Midbrain (tissue), 1 donor: ENCODE results near the gene SHKBP1.
"Not testable (repeated sequence)": the region's sequence is repeated elsewhere in the genome, so short reads cannot be mapped to it uniquely, and the experiment has no call there.

Experiments used
- DNase-seq: peaks from one replicate; lab custom pipeline; 2025; lab: John Stamatoyannopoulos, UW

SHKBP1 gene, protein sequence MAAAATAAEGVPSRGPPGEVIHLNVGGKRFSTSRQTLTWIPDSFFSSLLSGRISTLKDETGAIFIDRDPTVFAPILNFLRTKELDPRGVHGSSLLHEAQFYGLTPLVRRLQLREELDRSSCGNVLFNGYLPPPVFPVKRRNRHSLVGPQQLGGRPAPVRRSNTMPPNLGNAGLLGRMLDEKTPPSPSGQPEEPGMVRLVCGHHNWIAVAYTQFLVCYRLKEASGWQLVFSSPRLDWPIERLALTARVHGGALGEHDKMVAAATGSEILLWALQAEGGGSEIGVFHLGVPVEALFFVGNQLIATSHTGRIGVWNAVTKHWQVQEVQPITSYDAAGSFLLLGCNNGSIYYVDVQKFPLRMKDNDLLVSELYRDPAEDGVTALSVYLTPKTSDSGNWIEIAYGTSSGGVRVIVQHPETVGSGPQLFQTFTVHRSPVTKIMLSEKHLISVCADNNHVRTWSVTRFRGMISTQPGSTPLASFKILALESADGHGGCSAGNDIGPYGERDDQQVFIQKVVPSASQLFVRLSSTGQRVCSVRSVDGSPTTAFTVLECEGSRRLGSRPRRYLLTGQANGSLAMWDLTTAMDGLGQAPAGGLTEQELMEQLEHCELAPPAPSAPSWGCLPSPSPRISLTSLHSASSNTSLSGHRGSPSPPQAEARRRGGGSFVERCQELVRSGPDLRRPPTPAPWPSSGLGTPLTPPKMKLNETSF

DNA sequence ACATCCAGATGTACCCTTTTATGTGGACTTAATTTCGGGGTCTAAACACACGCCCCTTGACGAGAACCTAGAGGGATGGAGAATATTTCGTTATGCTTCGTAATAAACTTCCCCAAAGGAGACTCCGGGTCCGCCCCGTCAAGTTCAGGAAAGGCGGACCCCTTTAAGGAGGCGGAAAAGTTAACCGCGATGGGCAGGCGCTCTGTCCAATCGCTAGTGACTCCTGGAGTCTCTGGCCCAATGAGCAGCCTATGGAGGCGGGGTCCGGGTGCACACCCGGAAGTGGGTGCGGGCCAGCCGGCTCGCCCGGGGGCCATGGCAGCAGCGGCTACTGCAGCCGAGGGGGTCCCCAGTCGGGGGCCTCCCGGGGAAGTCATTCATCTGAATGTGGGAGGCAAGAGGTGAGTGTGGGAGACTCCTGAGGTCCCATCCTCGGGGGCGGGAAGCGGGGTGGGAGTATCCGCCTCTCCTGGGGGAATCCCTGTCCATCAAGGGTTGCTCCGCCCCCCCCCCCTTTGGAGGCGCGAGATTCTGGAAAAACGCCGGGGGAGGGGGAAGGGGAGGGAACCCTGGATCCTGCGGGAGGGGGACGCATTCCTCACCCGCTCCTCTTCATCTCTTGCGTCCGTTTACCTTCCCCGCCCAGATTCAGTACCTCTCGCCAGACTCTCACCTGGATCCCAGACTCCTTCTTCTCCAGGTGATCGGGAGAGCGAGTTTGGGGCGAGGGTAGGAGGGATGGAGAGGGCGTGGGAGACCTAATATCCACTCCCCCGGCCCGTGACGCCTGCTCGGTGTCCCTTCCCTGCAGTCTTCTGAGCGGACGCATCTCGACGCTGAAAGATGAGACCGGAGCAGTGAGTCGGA, at the start of gene SHKBP1:
TSS of gene SHKBP1 (plus strand) at position 289 of the 867 bp plus-strand sequence. CDS start at position 316, 27 bp downstream.
- DNase-seq: peak; percentile 95

DNA sequence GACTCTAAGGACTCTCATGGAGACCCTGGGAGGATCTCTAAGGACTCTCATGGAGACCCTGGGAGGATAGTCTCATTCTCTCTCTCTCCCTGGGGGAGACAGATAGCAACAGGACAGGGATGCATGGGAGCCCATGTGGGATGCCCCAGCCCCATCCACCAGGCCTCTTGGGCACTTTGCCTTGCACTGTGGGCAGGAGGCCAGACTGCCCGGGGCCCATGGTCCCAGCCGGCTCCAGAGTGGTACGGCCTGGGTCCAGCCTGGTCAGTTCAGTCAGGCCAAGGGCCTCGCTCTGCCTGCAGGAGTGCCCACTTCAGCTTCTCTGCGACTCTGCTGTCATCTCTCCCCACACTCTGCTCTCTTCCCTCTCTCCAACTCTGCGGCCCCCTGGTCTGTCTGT, 48.6 kb upstream of the SHKBP1 start:
- DNase-seq: no peak

DNA sequence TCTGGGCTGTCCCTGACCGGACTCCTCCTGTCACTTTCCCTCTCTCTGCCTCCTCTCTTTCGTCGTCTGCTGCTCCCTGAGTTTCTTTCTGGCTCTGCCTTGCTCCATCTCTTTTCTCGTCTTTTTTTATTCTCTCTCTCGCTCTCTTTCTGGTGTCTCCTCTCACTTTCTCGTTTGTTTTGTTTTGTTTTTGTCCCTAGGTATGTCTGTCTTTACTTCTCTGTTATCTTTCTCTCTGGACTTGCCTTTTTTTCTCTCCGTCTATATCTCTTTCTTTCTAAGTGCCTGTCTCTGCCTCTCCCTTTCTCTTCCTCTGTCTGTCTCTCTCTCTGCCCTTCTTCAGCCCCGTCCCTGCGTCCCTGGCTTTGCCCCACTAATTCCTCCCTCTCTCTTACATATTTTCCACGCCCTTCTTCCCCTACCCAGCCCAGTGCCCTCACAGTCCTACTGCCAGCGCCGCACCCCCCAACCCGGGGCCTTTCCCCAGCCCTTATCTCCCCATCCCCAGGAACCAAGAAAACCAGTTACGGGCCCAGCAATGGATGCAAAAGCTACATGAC, 48.1 kb upstream of the SHKBP1 start:
- DNase-seq: no peak

DNA sequence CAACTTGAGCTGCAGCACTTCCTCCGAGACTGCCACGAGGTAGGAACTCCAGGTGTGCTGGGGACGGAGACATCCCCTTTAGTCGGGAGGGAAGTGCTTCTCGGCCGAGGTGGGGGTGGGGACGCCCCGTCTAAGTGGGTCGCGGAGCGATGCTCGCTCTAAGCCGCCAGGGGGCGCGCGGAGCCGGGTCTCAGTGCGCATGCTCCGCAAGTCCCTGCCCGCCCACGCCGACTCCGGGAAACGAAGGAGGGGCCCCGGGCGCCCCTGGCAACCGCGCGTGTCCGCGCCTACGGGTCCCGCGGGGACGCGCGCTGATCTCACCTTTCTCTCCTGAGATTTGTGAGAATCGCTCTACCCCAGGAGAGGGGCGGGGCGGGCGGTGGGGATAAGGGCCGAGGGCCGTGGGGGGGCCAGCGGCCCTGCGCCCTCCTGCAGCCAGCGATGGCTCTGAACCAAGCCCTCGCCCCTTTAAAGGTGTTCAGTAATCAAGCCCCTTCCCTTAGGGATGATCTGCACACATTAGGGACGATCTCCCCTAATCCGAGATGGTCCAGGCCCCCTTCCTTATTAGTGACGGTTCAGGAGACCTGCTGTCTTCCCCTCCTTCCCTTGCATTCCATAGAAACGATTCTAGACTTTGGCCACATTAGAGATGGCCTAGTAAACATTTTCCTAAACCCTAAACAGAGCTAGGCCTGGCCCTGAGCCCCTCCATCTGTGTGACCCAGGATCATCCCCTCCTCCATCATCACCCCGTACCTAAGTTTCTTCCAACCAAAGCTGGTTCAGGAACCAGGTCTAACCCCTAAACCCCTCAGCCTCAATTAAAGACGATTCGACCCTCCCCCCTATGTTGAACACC, 47.3 kb upstream of the SHKBP1 start:
- peak; percentile 90 for DNase-seq

DNA sequence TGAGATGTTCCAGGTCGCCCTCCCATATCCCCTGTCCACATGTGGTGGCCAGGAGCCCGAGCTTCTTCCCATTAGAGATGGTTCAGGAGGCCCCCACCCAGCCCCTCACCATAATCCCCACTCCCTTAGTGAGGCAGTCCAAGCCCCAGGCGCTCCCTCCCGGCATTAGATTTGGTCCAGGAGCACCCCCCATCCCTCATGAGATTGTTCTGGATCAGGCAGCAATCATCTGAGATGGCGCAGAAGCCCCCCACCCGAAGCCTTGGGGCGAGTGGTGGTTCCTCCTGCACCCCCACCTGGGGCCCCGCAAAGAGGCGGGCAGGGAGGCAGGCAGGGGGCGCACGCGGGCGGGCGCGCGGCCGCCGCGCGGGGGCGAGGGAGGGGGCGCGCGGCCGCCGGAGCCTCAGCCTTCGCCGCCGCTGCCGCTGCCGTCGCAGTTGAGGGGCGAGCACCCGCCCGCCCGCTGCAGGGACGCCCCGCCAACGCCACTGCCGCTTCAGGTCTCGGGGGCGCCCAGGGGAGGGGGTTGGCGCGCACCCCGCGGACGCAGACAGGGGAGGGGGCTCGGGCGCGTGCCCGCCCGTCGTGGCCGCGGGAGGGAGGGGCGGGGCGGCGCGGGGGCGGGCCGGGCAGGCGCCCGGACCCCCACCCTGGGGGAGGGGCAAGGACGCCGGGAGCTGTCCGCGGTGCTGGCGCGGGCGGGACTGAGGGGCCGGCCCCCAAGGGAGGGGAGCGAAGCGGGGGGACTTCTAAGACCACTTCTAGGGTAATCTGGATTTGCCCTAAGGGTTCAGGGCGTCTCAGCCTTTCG, 46.4 kb upstream of the SHKBP1 start:
- no peak for DNase-seq

DNA sequence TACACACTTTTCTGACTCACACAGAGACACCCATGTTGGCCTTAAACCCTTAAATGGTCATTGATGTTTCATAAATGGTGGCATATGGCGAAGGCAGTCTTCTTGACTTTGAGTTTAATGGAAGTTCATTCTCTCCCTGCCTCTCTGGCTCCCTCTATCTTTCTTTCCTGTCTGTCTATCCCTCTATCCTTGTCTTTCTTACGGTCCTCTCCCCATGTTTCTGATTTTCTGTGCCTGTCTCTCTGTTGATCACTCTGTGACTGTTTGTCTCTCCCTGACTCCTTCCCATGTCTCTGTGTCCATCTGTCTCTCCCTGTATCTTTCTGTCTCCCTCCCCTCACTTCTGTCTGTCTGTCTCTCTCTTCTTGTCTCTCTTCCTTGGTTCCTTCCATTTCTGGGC, 43.2 kb upstream of the SHKBP1 start:
- no peak for DNase-seq

DNA sequence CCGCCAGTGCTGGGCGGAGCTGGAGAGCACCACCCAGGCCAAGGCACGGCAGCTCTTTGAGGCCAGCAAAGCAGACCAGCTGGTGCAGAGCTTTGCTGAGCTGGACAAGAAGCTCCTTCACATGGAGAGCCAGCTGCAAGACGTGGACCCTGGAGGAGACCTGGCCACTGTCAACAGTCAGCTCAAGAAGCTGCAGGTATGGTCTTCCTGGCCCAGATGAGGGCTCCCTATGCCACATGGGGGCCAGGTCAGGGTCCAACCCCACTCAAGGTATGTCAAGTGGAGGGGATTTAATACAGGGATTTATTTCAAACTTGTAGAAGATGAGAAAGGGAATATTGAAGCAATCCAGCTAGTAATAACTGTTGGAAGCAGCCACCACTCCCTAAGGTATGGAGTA, 42.5 kb upstream of the SHKBP1 start:
- DNase-seq: no peak

DNA sequence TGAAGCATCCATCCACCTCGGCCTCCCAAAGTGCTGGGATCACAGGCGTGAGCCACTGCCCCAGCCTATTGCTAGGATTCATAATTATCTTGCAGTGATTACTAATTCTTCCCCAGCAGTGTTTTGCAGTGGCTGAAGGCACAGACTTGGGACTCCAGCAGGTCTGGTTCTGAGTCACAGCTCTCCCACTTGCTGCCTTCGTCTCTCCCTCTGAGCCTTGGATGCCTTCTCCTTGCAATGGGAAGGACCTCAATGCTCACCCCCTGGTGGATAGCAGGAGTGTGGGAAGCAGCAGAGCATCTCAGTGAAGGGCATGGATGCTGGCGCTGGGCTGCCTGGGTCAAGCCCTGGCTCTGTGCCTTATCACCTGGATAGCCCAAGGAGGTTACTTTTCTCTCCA, 37.6 kb upstream of the SHKBP1 start:
- DNase-seq: no peak

DNA sequence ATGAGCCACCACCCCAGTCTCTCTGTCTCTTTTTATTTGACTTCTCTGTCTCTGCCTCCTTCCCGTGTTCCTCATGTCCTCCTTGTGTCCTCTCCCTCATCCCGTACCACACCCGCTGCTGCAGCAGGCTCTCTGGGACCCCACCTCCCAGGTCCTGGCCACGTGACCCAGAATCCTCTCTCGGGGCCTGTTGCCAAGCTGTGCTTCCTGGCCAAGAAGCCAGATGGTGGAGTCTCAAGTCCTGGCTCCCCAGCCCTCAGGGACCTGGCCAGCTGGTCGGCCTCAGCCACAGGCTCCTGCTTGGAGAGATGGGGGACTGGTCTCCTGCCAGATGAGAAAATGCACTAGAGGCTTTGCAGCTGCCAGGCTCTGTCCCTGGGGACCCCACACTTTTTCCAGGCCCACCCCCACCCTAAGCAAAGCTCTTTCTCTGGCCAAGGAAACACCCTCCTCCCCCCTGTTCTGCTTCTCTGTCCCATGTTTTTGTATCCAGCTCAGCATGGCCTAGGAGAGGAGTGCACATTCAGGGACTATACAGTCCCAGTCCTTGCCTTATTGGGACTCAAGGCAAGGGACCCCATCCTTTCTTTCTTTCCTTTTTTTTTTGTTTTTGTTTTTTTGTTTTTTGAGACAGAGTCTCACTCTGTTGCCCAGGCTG, 34.3 kb upstream of the SHKBP1 start:
- DNase-seq: no peak

DNA sequence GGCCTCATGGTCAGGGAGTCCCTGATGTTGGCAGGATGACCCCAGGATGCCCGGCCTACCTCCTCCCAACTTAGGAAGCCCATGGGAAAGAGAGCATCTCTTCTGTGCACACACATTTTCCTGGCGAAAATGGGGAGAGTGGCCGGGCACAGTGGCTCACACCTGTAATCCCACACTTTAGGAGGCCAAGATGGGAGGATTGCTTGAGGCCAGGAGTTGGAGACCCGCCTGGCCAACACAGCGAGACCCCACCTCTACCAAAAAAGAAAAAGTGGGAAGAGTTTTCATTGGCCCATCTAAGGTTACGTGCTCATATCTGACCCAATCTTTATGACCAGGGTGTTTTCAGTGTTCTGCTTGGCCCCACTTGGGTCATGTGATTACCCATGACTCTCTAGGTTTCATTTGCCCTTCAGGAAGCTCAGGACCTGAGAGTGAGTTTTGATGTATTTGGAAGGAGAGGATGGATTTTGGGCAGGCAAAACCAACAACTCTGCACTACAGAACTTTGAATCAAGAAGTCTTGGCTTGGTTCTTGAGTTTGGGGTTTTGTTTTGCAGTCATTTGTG, 33.6 kb upstream of the SHKBP1 start:
- no peak for DNase-seq

DNA sequence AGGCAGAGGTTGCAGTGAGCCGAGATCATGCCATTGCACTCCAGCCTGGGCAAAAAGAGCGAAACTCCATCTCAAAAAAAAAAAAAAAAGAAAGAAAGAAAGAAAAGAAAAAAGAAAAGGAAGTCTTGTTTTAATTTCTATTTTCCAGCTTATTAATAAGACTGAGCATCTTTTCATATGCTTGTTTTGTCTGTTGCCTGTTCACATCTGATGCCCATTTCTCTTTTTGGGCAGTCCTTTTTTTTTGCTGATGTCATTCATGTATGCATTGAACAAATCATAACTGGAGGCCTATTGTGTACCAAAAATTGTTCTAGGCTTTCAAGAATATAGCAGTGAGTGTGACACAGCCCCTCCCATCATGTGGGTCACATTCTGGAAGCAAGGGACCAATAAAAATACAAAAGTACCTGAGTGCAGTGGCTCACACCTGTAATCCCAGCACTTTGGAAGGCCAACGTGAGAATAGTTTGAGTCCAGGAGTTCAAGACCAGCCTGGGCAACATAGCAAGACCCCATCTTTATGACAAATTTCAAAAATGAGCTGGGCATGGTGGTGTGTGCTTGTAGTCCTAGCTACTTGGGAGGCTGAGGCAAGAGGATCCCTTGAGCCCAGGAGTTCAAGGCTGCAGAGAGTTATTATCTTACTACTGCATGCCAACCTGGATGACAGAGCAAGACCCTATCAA, 30.4 kb upstream of the SHKBP1 start:
- DNase-seq: not testable (repeated sequence)

DNA sequence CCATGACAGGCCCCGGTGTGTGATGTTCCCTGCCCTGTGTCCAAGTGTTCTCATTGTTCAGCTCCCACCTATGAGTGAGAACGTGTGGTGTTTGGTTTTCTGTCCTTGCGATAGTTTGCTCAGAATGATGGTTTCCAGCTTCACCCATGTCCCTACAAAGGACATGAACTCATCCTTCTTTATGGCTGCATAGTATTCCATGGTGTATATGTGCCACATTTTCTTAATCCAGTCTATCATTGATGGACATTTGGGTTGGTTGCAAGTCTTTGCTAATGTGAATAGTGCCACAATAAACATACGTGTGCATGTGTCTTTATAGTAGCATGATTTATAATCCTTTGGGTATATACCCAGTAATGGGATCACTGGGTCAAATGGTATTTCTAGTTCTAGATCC, 29.5 kb upstream of the SHKBP1 start:
- DNase-seq: not testable (repeated sequence)

DNA sequence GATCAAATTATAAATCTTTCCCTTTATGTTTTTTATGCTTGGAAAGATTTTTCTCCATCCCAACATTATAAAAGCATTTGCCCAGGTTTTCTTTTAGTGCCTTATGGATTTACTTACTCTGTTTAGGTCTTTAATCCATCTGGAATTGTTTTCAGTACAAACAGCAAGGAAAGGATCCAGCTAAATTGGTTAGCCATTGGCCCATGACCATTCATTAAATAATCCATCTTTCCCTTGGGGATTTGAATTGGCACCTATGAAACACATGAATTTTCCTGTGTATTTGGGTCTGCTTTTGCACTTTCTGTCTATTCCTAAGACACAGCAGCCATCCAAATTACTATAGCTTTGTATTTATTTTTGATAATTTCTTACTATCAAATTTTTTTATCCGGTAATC, 28.8 kb upstream of the SHKBP1 start:
- DNase-seq: no peak

DNA sequence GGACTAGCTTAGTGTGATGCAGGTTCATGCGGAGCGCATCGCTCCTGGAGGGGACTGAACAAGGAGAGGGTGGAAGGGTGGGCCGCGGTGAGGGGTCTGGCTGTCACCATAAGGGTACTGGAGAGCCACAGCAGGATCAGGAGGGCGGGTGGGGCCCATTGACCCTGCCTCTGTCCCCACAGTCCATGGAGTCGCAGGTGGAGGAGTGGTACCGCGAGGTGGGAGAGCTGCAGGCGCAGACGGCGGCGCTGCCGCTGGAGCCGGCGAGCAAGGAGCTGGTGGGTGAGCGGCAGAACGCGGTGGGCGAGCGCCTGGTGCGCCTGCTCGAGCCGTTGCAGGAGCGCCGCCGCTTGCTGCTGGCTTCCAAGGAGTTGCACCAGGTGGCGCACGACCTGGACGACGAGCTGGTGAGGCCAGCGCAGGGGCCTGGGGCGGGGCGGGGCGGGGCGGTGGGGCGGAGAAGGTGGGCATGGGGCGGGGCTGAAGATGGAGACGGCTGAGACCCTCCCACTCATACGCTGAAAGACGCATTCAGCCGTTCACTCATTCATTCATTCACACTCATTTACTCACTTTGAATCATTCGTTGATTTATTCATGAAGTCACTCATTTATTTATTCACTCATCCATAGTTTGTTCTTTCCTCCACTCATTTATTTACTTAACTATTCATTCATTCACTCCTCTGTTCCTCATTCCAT, 27.5 kb upstream of the SHKBP1 start:
- no peak for DNase-seq

DNA sequence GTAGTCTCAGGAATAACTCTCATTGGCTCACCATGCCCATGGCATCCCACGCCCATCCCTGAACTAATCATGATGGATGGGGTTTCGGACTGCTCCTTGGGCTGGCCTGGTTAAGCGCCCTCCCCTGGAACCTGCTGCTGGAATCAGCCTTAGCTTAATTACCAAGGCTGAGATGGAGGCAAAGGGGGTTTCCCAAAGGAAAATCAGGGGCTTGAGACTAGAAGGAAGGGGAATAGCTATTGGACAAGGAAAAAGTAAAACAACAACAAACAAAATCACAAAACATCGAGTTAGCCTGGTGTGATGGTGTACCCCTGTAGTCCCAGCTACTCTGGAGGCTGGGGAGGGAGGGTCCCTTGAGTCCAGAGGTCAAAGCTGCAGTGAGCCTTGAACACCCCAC, 25.7 kb upstream of the SHKBP1 start:
- no peak for DNase-seq

DNA sequence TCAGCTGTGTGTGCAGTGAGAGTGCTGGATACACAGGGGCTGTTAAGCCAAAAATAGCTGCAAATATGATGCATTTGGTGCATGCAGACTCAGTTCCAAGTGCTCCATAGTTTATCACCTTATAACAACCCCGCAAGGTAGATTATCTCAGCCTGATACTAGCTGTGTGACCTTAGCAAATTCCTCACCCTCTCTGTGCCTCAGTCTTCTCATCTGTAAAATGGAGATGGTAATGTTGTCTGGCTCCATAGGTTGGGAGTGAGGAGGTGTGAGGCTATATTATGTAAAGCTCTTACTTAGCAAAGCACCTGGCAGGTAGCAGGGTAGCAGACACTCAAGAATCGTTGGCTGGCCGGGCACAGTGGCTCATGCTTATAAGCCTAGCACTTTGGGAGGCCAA, 23.8 kb upstream of the SHKBP1 start:
- no peak for DNase-seq

DNA sequence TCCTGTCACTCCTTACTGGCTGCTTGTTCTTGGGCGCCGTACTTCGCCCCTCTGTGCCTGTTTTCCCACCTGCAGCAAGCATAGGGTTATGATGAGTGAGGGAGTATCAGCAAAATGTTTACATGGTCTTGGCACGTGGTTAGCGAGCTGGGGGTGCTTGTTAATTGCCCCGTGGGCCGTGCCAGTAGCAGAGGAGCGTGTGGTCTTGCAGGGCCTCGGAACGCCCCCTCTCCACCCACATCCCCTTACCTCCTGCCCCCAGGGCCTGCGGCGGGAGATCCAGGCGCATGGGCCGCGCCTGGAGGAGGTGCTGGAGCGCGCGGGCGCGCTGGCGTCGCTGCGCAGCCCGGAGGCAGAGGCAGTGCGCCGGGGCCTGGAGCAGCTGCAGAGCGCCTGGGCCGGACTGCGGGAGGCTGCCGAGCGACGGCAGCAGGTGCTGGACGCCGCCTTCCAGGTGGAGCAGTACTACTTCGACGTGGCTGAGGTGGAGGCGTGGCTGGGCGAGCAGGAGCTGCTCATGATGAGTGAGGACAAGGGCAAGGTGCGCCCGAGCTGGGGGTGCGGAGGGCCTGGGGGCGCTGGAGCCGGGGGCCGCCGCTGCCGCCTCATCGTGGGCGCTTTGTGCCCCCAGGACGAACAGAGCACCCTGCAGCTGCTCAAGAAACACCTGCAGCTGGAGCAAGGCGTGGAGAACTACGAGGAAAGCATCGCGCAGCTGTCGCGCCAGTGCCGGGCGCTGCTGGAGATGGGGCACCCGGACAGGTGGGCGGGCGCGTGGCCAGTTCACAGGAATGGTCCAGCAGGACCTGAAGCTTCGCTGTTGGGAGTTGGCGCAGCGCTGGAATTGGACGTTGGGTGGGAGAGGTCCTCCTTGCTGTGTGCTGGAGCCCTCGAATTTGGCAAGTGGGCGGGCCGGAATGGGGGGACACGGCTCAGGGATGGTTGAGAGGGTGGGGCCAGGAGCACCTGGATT, 22.5 kb upstream of the SHKBP1 start:
- DNase-seq: no peak
